PC-3 (cell line): ENCODE data around the gene CACNA1C. TPM values are rescaled to one million over a fixed set of nuclear protein-coding genes. Genes with fewer than 3 reads are reported as not detected.

ENCODE experiments used
- ATAC-seq: fragments of 200-7000 bp; cut with Tn5 transposase; 2 replicates; pipeline ENCODE4 v1.9.1; 2020; ENCODE audit warnings: mild to moderate bottlenecking, moderate library complexity
- BruUV-seq: library from RNA; stranded (reverse); fragments of 400-500 nt; replicated peaks from 2 replicates; lab custom pipeline; 2021; lab: Mats Ljungman, UMichigan
- CTCF ChIA-PET: fragments of 300-600 bp; sonication (Branson Sonifier 250); formaldehyde crosslinking; loops from one replicate; lab custom pipeline; 2022; ENCODE audit warnings: antibody characterized with exemption; lab: Charles Lee
- POLR2A ChIA-PET: fragments of 300-600 bp; sonication (Branson Sonifier 250); formaldehyde crosslinking; loops from one replicate; lab custom pipeline; 2022; ENCODE audit warnings: antibody characterized with exemption; ENCODE audit not compliant: unreplicated experiment; lab: Charles Lee
- DNase-seq: peaks from one replicate; pipeline ENCODE4 v3.0.0-alpha.2; 2015
- H2AFZ ChIP-seq: fragments of 300-600 bp; sonication (generic); 2 replicates; pipeline ENCODE4 v1.6.0; 2016; ENCODE audit warnings: antibody characterized with exemption, low read length
- H3F3A ChIP-seq: fragments of 300-600 bp; sonication (generic); one replicate; pipeline ENCODE4 v1.6.0; 2017; ENCODE audit warnings: antibody characterized with exemption, low read length, control low read depth, mild to moderate bottlenecking; ENCODE audit not compliant: unreplicated experiment
- H3K27ac ChIP-seq: fragments of 300-600 bp; sonication (generic); 2 replicates; pipeline ENCODE4 v1.5.1; 2016; ENCODE audit warnings: mild to moderate bottlenecking, low read length
- H3K27me3 ChIP-seq: fragments of 300-600 bp; sonication (generic); 2 replicates; pipeline ENCODE4 v1.6.1; 2016; ENCODE audit warnings: low read length, mixed read lengths
- H3K36me3 ChIP-seq: fragments of 300-600 bp; sonication (generic); 2 replicates; pipeline ENCODE4 v1.6.1; 2016; ENCODE audit warnings: low read depth, mixed run types, low read length, mixed read lengths
- H3K4me1 ChIP-seq: fragments of 300-600 bp; sonication (generic); 2 replicates; pipeline ENCODE4 v1.5.1; 2016; ENCODE audit warnings: low read length; ENCODE audit not compliant: insufficient read depth
- H3K4me2 ChIP-seq: fragments of 300-600 bp; sonication (generic); 2 replicates; pipeline ENCODE4 v1.6.0; 2016; ENCODE audit warnings: low read length
- H3K4me3 ChIP-seq: fragments of 300-600 bp; sonication (generic); 2 replicates; pipeline ENCODE4 v1.5.1; 2016; ENCODE audit warnings: mild to moderate bottlenecking, low read length, mixed read lengths
- H3K79me2 ChIP-seq: fragments of 300-600 bp; sonication (generic); 2 replicates; pipeline ENCODE4 v1.6.1; 2017; ENCODE audit warnings: low read length, mixed read lengths
- H3K9ac ChIP-seq: fragments of 300-600 bp; sonication (generic); 2 replicates; pipeline ENCODE4 v1.6.0; 2016; ENCODE audit warnings: mild to moderate bottlenecking, low read length
- H3K9me2 ChIP-seq: fragments of 300-600 bp; sonication (generic); replicated peaks from 2 replicates; pipeline ENCODE4 v1.6.1; 2016; ENCODE audit warnings: mixed run types, low read length, mixed read lengths
- H3K9me3 ChIP-seq: fragments of 300-600 bp; sonication (generic); 2 replicates; pipeline ENCODE4 v1.6.1; 2016; ENCODE audit warnings: low read length, mixed read lengths
- H4K20me1 ChIP-seq: fragments of 300-600 bp; sonication (generic); 2 replicates; pipeline ENCODE4 v1.6.1; 2016; ENCODE audit warnings: low read length, mixed read lengths
- CTCF ChIP-seq: fragments of 300-600 bp; sonication (generic); conservative IDR thresholded peaks from 2 replicates; pipeline ENCODE4 v1.5.1; 2017; ENCODE audit warnings: antibody characterized with exemption, low read depth, mild to moderate bottlenecking, low read length
- EZH2 ChIP-seq: fragments of 300-600 bp; sonication (generic); IDR thresholded peaks from one replicate; pipeline ENCODE4 v1.6.1; 2017; ENCODE audit warnings: antibody characterized with exemption, mild to moderate bottlenecking, low read length; ENCODE audit not compliant: unreplicated experiment
- EZH2phosphoT487 ChIP-seq: fragments of 300-600 bp; sonication (generic); IDR thresholded peaks from 2 replicates; pipeline ENCODE4 v1.6.1; 2018; ENCODE audit warnings: mild to moderate bottlenecking, antibody characterized with exemption, low read length, borderline replicate concordance
- intact Hi-C: fragments of 100-400 bp; cut with micrococcal nuclease; formaldehyde crosslinking; loops from 2 replicates; pipeline ENCODE4 v1.9.0; 2023
- total RNA-seq: library from RNA; depleted of rRNA; stranded (reverse); fragments of >200 nt; gene quantifications from 2 replicates; pipeline ENCODE4 v1.2.3, GENCODE V29; 2014

Gene CACNA1C
- total RNA-seq, 1 experiment from 2014 or later: not detected

GRCh38 chr12:2265461-2266167 is 212.8 kb downstream of the CACNA1C start:
- no peak for TF ChIP-seq CTCF
- no peak for TF ChIP-seq EZH2
- TF ChIP-seq EZH2phosphoT487: no peak
- Histone ChIP-seq H3K4me3 (no peak overlapping the region), H2AFZ (no peak overlapping the region), H4K20me1 (no peaks in the 10 kb centered on the region), H3K79me2 (no peaks in the 10 kb centered on the region), H3K27ac (no peak overlapping the region), H3K4me1 (no peaks in the 10 kb centered on the region), H3K4me2 (no peak overlapping the region), H3K9me3 (no peaks in the 10 kb centered on the region), H3K36me3 (no peaks in the 10 kb centered on the region), H3K9ac (no peak overlapping the region), H3K27me3 (peaks cover 47% of the 10 kb centered on the region), H3F3A (no peaks in the 10 kb centered on the region), H3K9me2 (no peaks in the 10 kb centered on the region)
- DNase-seq (no peak), ATAC-seq (no peak)
- no TSS peak for BruUV-seq
- intact Hi-C loops: no loop called here
- ChIA-PET CTCF (no interaction called here), POLR2A (no interaction called here)

DNA sequence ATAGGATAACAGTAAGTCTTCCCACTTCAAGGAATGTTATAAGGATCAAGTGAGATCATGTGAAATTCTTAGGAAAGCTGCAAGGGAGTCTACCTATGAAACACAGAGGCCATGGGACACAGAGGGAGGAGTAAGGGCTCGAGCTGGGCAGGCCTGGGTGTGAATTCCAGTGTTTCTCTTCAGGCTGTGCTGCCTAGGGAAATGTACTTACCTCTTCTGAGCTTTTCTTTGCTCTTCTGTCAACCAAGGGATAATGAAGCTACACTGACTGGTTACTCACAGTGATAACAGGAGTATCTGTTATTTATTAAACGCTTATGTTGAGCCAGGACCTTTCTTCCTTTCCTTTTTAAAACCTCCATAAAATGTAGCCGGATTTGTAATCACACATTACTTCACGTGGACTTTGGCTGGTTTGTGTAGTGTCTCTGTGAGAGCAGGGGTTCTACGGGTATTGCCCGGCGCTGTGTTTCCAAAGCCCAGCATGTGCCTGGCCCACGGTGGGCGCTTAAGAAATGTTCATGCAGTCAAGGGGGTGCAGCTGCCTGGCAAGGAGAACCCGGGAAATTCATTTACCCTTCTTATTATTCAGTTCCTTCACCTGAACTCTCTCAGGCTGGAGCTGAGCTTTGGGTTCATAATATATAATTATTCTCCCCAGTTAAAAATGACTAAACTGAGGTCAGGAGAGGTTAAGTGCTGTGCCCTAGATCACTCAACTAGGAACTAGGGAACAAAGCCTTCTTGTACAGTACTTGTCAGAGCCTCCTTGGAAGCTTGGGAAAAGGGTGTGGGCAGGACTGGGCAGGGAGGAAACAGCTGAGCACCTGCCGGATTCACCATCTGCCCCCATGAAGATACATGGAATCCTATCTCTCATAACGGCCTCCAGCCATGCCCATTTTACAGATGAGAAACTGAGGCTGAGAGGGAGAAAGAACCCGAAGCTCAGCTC is 214.2 kb downstream of the CACNA1C start:
- H3K79me2 ChIP-seq: no peaks in the 10 kb centered on the region
- no peaks in the 10 kb centered on the region for H3K9me3 ChIP-seq
- no peaks in the 10 kb centered on the region for H4K20me1 ChIP-seq
- no TSS peak for BruUV-seq
- H3K27me3 ChIP-seq: peaks cover 55% of the 10 kb centered on the region
- H3K4me2 ChIP-seq: no peak overlapping the region
- H3K4me1 ChIP-seq: no peaks in the 10 kb centered on the region
- H3K27ac ChIP-seq: no peak overlapping the region
- DNase-seq (no peak), ATAC-seq (no peak)
- ChIA-PET CTCF (no interaction called here), POLR2A (no interaction called here)
- H3K36me3 ChIP-seq: no peaks in the 10 kb centered on the region
- intact Hi-C loops: no loop called here
- TF ChIP-seq EZH2phosphoT487 (no peak), CTCF (no peak), EZH2 (no peak)
- no peak overlapping the region for H3K4me3 ChIP-seq
- H3K9ac ChIP-seq: no peak overlapping the region
- no peaks in the 10 kb centered on the region for H3K9me2 ChIP-seq
- no peak overlapping the region for H2AFZ ChIP-seq
- H3F3A ChIP-seq: no peaks in the 10 kb centered on the region
